ENCODE results near the gene COBL.

COBL gene

DNA sequence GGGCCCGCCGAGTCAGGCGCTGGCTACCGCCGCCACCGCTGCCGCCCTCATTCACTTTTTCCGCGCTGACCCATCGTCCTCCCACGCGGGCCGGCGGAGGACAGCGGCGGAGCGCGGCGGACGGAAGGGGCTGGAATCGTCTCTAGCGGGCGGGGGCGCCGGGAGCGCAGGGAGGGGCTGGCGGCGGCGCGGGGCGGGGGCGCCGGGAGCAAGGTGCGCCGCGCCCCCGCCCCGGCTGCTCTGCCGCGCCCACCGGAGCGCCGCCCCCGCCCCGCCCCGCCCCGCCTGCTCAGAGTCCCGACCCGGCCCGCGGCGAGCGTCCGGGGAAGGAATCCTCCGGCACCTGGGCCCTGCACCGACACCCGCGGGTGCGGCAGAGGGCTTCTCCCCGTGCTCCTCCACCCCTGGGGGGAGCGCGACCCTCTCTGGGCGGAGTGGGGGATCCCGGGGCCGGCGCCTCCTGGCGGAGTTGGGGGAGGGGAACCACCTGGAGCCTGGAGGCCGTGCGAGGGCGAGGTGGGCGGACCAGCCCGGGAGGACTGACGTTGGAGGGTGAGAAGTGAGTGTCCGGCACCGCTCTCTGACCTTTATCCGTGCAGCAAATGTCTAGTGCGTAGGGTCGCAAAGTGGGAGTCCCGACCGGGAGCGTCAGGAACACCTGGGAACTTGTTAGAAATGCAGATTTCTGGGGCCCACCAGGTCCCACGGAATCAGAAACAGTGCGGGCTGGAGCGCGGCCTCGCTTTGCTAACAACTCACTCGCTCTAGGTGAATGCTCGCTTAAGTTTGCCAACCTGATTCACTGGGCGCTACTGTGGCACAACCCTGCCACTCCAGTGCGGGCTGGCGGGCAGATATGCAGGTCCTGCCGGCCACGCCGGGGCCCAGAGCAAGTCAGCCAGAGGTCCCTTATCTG lies at the start of gene COBL:
COBL (minus strand) TSS at position 144 of the 916 bp plus-strand sequence. CDS start 176 bp downstream, outside the sequence.
- H3K4me1 ChIP-seq (ENCODE audit: control insufficient read depth in 1 of 2, insufficient read depth in 1 of 2, low read depth in 1 of 2, low read length in 1 of 2): peaks cover 14 to 18% of the 10 kb centered on the region in 2 experiments
- H3K9me3 ChIP-seq: no peaks in the 10 kb centered on the region
- H3K27ac ChIP-seq: no peak within 1 kb of the TSS
- H3K36me3 ChIP-seq: no peaks in the 10 kb centered on the region
- TF ChIP-seq CTCF (IDR thresholded peaks at IDR 0.05): no peak
- H3K4me3 ChIP-seq (ENCODE audit: low read depth in 1 of 2, low read length in 1 of 2): peak within 1 kb of the TSS; percentile 17 to 50
- H3K27me3 ChIP-seq: peaks cover 90% of the 10 kb centered on the region

- no peak for TF ChIP-seq CTCF (IDR thresholded peaks at IDR 0.05)
- Histone ChIP-seq H3K9me3 (no peaks in the 10 kb centered on the region), H3K27ac (no peak overlapping the region), H3K4me1 (ENCODE audit: control insufficient read depth in 1 of 2, insufficient read depth in 1 of 2, low read depth in 1 of 2, low read length in 1 of 2) (no peaks in the 10 kb centered on the region), H3K36me3 (no peaks in the 10 kb centered on the region), H3K4me3 (ENCODE audit: low read depth in 1 of 2, low read length in 1 of 2) (no peak overlapping the region), H3K27me3 (no peaks in the 10 kb centered on the region)
These were observed 49.6 kb upstream of the COBL start for GRCh38 chr7:51366172-51366728.

DNA sequence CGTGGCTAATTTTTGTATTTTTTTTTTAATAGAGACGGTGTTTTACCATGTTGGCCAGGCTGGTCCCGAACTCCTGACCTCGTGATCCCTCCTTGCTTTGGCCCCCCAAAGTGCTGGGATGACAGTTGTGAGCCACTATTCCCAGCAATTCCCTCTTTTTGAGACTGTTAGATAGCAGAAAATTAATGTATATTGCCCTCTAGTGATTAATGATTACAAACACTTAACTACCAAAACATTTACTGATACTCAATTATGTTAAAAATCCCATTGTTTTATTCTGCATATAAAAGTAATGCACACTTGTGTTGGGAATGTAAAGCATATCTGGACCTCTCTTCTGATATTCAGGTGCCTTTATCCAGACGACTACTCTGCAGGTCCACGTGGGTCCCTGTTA lies 41.2 kb upstream of the COBL start:
- Histone ChIP-seq H3K4me1 (ENCODE audit: control insufficient read depth in 1 of 2, insufficient read depth in 1 of 2, low read depth in 1 of 2, low read length in 1 of 2) (no peaks in the 10 kb centered on the region), H3K36me3 (no peaks in the 10 kb centered on the region), H3K4me3 (ENCODE audit: low read depth in 1 of 2, low read length in 1 of 2) (no peak overlapping the region), H3K27me3 (no peaks in the 10 kb centered on the region), H3K27ac (no peak overlapping the region), H3K9me3 (no peaks in the 10 kb centered on the region)
- no peak for TF ChIP-seq CTCF (IDR thresholded peaks at IDR 0.05)

DNA sequence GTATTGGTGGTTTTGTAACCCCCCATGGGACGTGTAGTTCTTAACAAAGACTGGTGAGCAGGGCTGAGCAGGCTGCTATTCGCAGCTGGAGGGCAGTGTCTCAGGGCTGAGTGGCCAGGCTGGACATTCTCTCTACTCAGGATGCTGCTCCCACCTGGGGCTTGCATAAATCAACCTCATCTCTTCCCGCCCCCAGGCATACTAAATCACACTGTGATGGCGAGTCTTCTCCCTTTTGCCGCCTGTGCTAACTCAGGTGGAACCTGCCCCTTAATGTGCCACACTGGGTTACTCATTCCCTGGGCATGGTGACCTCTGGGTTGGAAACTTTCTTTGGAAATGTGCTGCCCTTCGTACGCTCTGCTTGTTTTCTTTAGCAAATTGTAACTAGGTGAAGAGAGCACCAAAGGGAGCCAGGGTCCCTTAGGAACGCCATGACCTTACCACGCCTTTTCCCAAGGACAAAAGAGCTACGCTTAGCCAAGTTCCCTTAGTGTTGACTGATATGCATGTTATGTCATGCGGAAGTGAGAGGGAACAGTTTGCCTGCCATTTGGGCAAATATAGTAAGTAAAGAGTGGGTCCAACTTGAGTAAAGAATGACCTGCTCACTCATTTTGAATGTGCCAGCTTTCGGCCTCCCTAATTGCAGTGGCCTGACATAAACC lies 40.4 kb upstream of the COBL start:
- Histone ChIP-seq H3K4me3 (ENCODE audit: low read depth in 1 of 2, low read length in 1 of 2) (no peak overlapping the region), H3K36me3 (no peaks in the 10 kb centered on the region), H3K9me3 (no peaks in the 10 kb centered on the region), H3K27me3 (no peaks in the 10 kb centered on the region), H3K27ac (no peak overlapping the region), H3K4me1 (ENCODE audit: control insufficient read depth in 1 of 2, insufficient read depth in 1 of 2, low read depth in 1 of 2, low read length in 1 of 2) (no peaks in the 10 kb centered on the region)
- no peak for TF ChIP-seq CTCF (IDR thresholded peaks at IDR 0.05)

GRCh38 chr7:51354897-51355296 lies 38.3 kb upstream of the COBL start:
- no peak for TF ChIP-seq CTCF (IDR thresholded peaks at IDR 0.05)

More at GRCh38 chr7:51354897-51355296, 38.3 kb upstream of the COBL start:
- no peaks in the 10 kb centered on the region for H3K36me3 ChIP-seq
- H3K27ac ChIP-seq: no peak overlapping the region
- H3K9me3 ChIP-seq: no peaks in the 10 kb centered on the region
- no peak overlapping the region for H3K4me3 ChIP-seq (ENCODE audit: low read depth in 1 of 2, low read length in 1 of 2)
- no peaks in the 10 kb centered on the region for H3K4me1 ChIP-seq (ENCODE audit: control insufficient read depth in 1 of 2, insufficient read depth in 1 of 2, low read depth in 1 of 2, low read length in 1 of 2)
- no peaks in the 10 kb centered on the region for H3K27me3 ChIP-seq
